HG03460 (cell line): ENCODE data around the gene DPP9.

ENCODE experiments used
- ATAC-seq: cut with Tn5 transposase; IDR thresholded peaks from one replicate; pipeline ENCODE4 v1.9.1; 2021; ENCODE audit not compliant: unreplicated experiment

DPP9 gene

GRCh38 chr19:4636151-4636717 lies 87.4 kb downstream of the DPP9 start:
- ATAC-seq: no peak

- no peak for ATAC-seq
These were observed 87.9 kb downstream of the DPP9 start for GRCh38 chr19:4635754-4636116.

DNA sequence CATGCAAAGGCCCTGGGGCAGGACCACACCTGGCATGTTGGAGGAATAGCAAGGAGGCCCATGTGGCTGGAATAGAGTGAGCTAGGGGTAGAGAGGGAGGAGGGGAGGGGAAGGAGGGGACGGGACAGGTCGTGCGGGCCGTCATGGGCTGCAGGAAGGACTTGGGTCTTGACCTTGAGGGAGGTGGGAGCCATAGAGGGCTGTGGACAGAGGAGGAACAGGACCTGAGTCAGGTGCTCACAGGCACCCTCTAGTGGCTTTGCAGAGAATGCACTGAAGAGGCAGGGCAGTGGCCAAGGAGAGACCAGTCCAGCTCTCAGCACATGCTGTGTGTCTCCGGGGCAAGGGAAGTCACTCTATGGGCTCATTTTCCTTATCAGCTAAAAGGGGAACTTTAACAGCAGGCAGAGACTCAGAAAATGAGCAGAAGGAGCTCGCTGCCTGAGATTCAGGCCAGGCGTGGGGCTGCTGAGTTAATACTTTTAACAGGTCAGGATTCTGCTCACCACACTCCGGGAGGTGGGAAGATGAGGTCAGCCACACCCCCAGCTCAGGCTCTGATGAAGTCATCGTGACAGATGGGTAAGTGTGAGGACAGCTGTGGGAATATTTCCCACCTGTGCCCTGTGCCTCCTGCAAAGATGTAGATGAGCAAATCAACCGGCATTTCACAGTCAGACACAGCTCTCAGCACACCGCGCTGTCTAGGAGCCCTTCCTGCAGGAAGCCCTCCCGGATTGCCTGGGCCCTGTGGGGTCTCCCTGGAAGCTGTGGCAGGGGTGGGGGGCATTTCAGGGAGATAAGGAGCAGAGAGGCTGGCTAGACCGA lies 90.3 kb downstream of the DPP9 start:
- ATAC-seq: no peak
